Activated CD8-positive, alpha-beta T cell treated with anti-CD3 and anti-CD28 coated beads, Interleukin-2, amount 10 ng/mL, durations not matched to agents 7 days and 5 days (primary cell): Measurements from ENCODE around the gene NATD1. TPM values are rescaled to one million over a fixed set of nuclear protein-coding genes. Genes with fewer than 3 reads are reported as not detected.

Experiments used
- ATAC-seq: fragments of 150-1000 bp; cut with Tn5 transposase; one replicate; pipeline ENCODE4 v1.10.0; 2021; ENCODE audit warnings: moderate library complexity
- CTCF ChIA-PET: fragments of 350-600 bp; sonication (Branson Sonifier 250); formaldehyde crosslinking; loops from one replicate; lab custom pipeline; 2021; ENCODE audit warnings: antibody characterized with exemption; lab: Charles Lee
- POLR2A ChIA-PET: fragments of 350-600 bp; sonication (Branson Sonifier 250); formaldehyde crosslinking; loops from one replicate; lab custom pipeline; 2021; ENCODE audit warnings: antibody characterized with exemption; lab: Charles Lee
- DNase-seq: peaks from one replicate; pipeline ENCODE4 v3.0.0-alpha.2; 2020
- H3K27ac Mint-ChIP-seq: one replicate; pipeline ENCODE4 v1.8.0; 2021; ENCODE audit warnings: mild to moderate bottlenecking, mixed read lengths
- H3K27me3 Mint-ChIP-seq: one replicate; pipeline ENCODE4 v1.8.0; 2021; ENCODE audit warnings: low read depth, mixed read lengths
- H3K36me3 Mint-ChIP-seq: one replicate; pipeline ENCODE4 v1.8.0; 2021; ENCODE audit warnings: low read depth, mixed read lengths
- H3K4me1 Mint-ChIP-seq: one replicate; pipeline ENCODE4 v1.8.0; 2021; ENCODE audit warnings: low read depth, mixed read lengths
- H3K4me3 Mint-ChIP-seq: one replicate; pipeline ENCODE4 v1.8.0; 2021; ENCODE audit warnings: mild to moderate bottlenecking, mixed read lengths
- H3K9me3 Mint-ChIP-seq: one replicate; pipeline ENCODE4 v1.8.0; 2022; ENCODE audit warnings: mixed read lengths; ENCODE audit not compliant: insufficient read depth
- total RNA-seq, 2 experiments: library from RNA; stranded (reverse); gene quantifications; one replicate each; pipeline ENCODE4 v1.2.3, GENCODE V29; 2021

The NATD1 gene
- total RNA-seq, 2 experiments from 2014 or later = 1.1 to 1.3 TPM

- POLR2A ChIA-PET = interaction anchor here (0.7 to 0.9 kb wide), 3 partner anchors 10 to 38 kb away, joined by 3 to 4 read pairs (median 3); partner anchors contain the start of gene TMEM11
These were observed 3.1 kb downstream of the NATD1 start for GRCh38 chr17:21249920-21250703.

GRCh38 chr17:21249086-21249795 is 4.0 kb downstream of the NATD1 start:
- peaks cover 5% of the 10 kb centered on the region for H3K27me3 Mint-ChIP-seq
- H3K27ac Mint-ChIP-seq = no peak overlapping the region
- ATAC-seq = no peak
- POLR2A ChIA-PET = interaction anchor here (0.7 to 0.9 kb wide), 2 partner anchors 11 to 39 kb away, joined by 3 read pairs; no protein-coding TSS in a partner anchor
- peaks cover 12% of the 10 kb centered on the region for H3K4me1 Mint-ChIP-seq
- CTCF ChIA-PET = interaction anchor here (0.7 to 3.4 kb wide), 5 partner anchors 10 to 140 kb away, joined by 3 to 12 read pairs (median 3); no protein-coding TSS in a partner anchor
- DNase-seq = no peak
- H3K36me3 Mint-ChIP-seq = no peaks in the 10 kb centered on the region
- no peak overlapping the region for H3K4me3 Mint-ChIP-seq
- no peaks in the 10 kb centered on the region for H3K9me3 Mint-ChIP-seq

More at GRCh38 chr17:21249920-21250703, 3.1 kb downstream of the NATD1 start:
- Mint-ChIP-seq H3K27me3 (peaks cover 8% of the 10 kb centered on the region), H3K27ac (no peak overlapping the region), H3K36me3 (no peaks in the 10 kb centered on the region), H3K4me1 (peaks cover 12% of the 10 kb centered on the region), H3K4me3 (no peak overlapping the region), H3K9me3 (no peaks in the 10 kb centered on the region)
- DNase-seq (no peak), ATAC-seq (no peak)
- CTCF ChIA-PET = interaction anchor here (0.7 to 3.4 kb wide), 5 partner anchors 11 to 141 kb away, joined by 3 to 12 read pairs (median 3); no protein-coding TSS in a partner anchor

- Mint-ChIP-seq H3K36me3 (no peaks in the 10 kb centered on the region), H3K27me3 (peaks cover 5% of the 10 kb centered on the region), H3K4me1 (peaks cover 5% of the 10 kb centered on the region)
These were observed 4.7 kb downstream of the NATD1 start for GRCh38 chr17:21248500-21248899.

GRCh38 chr17:21247552-21248258 is 5.5 kb downstream of the NATD1 start:
- H3K4me3 Mint-ChIP-seq = no peak overlapping the region
- POLR2A ChIA-PET = no interaction called here
- DNase-seq (no peak), ATAC-seq (no peak)
- peaks cover 3% of the 10 kb centered on the region for H3K4me1 Mint-ChIP-seq
- no peaks in the 10 kb centered on the region for H3K36me3 Mint-ChIP-seq
- no peaks in the 10 kb centered on the region for H3K9me3 Mint-ChIP-seq
- H3K27ac Mint-ChIP-seq = no peak overlapping the region
- peaks cover 5% of the 10 kb centered on the region for H3K27me3 Mint-ChIP-seq
- CTCF ChIA-PET = interaction anchor here (3.4 kb wide), 1 partner anchor 32 kb away, joined by 12 read pairs; no protein-coding TSS in a partner anchor

More at GRCh38 chr17:21248500-21248899, 4.7 kb downstream of the NATD1 start:
- Mint-ChIP-seq H3K27ac (no peak overlapping the region), H3K9me3 (no peaks in the 10 kb centered on the region), H3K4me3 (no peak overlapping the region)
- ChIA-PET CTCF (interaction anchor here (3.4 kb wide), 1 partner anchor 31 kb away, joined by 12 read pairs; no protein-coding TSS in a partner anchor), POLR2A (no interaction called here)
- DNase-seq (no peak), ATAC-seq (no peak)

GRCh38 chr17:21246698-21247097 is 6.5 kb downstream of the NATD1 start:
- POLR2A ChIA-PET = interaction anchor here (0.6 kb wide), 1 partner anchor 81 kb away, joined by 5 read pairs; no protein-coding TSS in a partner anchor
- no peak overlapping the region for H3K4me3 Mint-ChIP-seq

GRCh38 chr17:21245639-21246084 is 7.5 kb downstream of the NATD1 start:
- ATAC-seq (no peak), DNase-seq (no peak)
- no peaks in the 10 kb centered on the region for H3K36me3 Mint-ChIP-seq
- POLR2A ChIA-PET = interaction anchor here (1.3 kb wide), 1 partner anchor 12 kb away, joined by 3 read pairs; no protein-coding TSS in a partner anchor
- H3K27ac Mint-ChIP-seq = no peak overlapping the region
- H3K4me3 Mint-ChIP-seq = no peak overlapping the region
- H3K9me3 Mint-ChIP-seq = no peaks in the 10 kb centered on the region
- H3K27me3 Mint-ChIP-seq = no peaks in the 10 kb centered on the region
- no peaks in the 10 kb centered on the region for H3K4me1 Mint-ChIP-seq
- CTCF ChIA-PET = no interaction called here

More at GRCh38 chr17:21246698-21247097, 6.5 kb downstream of the NATD1 start:
- no peak overlapping the region for H3K27ac Mint-ChIP-seq
- no peaks in the 10 kb centered on the region for H3K4me1 Mint-ChIP-seq
- H3K36me3 Mint-ChIP-seq = no peaks in the 10 kb centered on the region
- H3K27me3 Mint-ChIP-seq = no peaks in the 10 kb centered on the region
- DNase-seq = no peak
- H3K9me3 Mint-ChIP-seq = no peaks in the 10 kb centered on the region
- ATAC-seq = no peak
- CTCF ChIA-PET = interaction anchor here (0.6 kb wide), 1 partner anchor 26 kb away, joined by 3 read pairs; no protein-coding TSS in a partner anchor

- H3K4me1 Mint-ChIP-seq = no peaks in the 10 kb centered on the region
These were observed 9.5 kb downstream of the NATD1 start for GRCh38 chr17:21243516-21244303.

GRCh38 chr17:21242780-21243515 is 10.3 kb downstream of the NATD1 start:
- no peaks in the 10 kb centered on the region for H3K36me3 Mint-ChIP-seq
- CTCF ChIA-PET = no interaction called here
- H3K4me1 Mint-ChIP-seq = no peaks in the 10 kb centered on the region
- H3K9me3 Mint-ChIP-seq = no peaks in the 10 kb centered on the region
- no peaks in the 10 kb centered on the region for H3K27me3 Mint-ChIP-seq
- H3K27ac Mint-ChIP-seq = no peak overlapping the region
- ATAC-seq (no peak), DNase-seq (no peak)
- POLR2A ChIA-PET = no interaction called here
- H3K4me3 Mint-ChIP-seq = no peak overlapping the region

More at GRCh38 chr17:21243516-21244303, 9.5 kb downstream of the NATD1 start:
- H3K27me3 Mint-ChIP-seq = no peaks in the 10 kb centered on the region
- H3K9me3 Mint-ChIP-seq = no peaks in the 10 kb centered on the region
- CTCF ChIA-PET = no interaction called here
- no peaks in the 10 kb centered on the region for H3K36me3 Mint-ChIP-seq
- H3K27ac Mint-ChIP-seq = no peak overlapping the region
- H3K4me3 Mint-ChIP-seq = no peak overlapping the region
- POLR2A ChIA-PET = no interaction called here
- DNase-seq (no peak), ATAC-seq (no peak)

- DNase-seq = no peak
- no peaks in the 10 kb centered on the region for H3K9me3 Mint-ChIP-seq
- no peaks in the 10 kb centered on the region for H3K36me3 Mint-ChIP-seq
- no peaks in the 10 kb centered on the region for H3K27me3 Mint-ChIP-seq
- H3K27ac Mint-ChIP-seq = no peak overlapping the region
- ATAC-seq = no peak
- no peaks in the 10 kb centered on the region for H3K4me1 Mint-ChIP-seq
- CTCF ChIA-PET = no interaction called here
- H3K4me3 Mint-ChIP-seq = no peak overlapping the region
- POLR2A ChIA-PET = no interaction called here
These were observed 11.0 kb downstream of the NATD1 start for GRCh38 chr17:21242026-21242697.

GRCh38 chr17:21241564-21241963 is 11.6 kb downstream of the NATD1 start:
- DNase-seq (no peak), ATAC-seq (no peak)
- H3K9me3 Mint-ChIP-seq = no peaks in the 10 kb centered on the region
- H3K27me3 Mint-ChIP-seq = no peaks in the 10 kb centered on the region
- no peaks in the 10 kb centered on the region for H3K36me3 Mint-ChIP-seq
- CTCF ChIA-PET = no interaction called here
- no peak overlapping the region for H3K4me3 Mint-ChIP-seq
- H3K27ac Mint-ChIP-seq = no peak overlapping the region
- no peaks in the 10 kb centered on the region for H3K4me1 Mint-ChIP-seq
- POLR2A ChIA-PET = no interaction called here
